Lower lobe of right lung (tissue), 2 donors: Measurements from ENCODE around the gene CD58. TPM values are rescaled to one million over a fixed set of nuclear protein-coding genes. Genes with fewer than 3 reads are reported as not detected.

Experiments used
- ATAC-seq, 2 donors: fragments of 200-7000 bp; cut with Tn5 transposase; one replicate each; pipeline ENCODE4 v1.9.1; 2020 to 2022; ENCODE audit warnings: mild to moderate bottlenecking in 2 of 2, moderate library complexity in 2 of 2
- DNase-seq: peaks from one replicate; pipeline ENCODE4 v3.0.0-alpha.2; 2020
- H3K27ac ChIP-seq: fragments of 200-600 bp; one replicate; pipeline ENCODE4 v1.8.0; 2022
- H3K27me3 ChIP-seq: fragments of 200-600 bp; one replicate; pipeline ENCODE4 v1.8.0; 2022; ENCODE audit warnings: low read depth
- H3K36me3 ChIP-seq: fragments of 200-600 bp; one replicate; pipeline ENCODE4 v1.8.0; 2022; ENCODE audit warnings: mild to moderate bottlenecking
- H3K4me1 ChIP-seq: fragments of 200-600 bp; one replicate; pipeline ENCODE4 v1.8.0; 2022
- H3K4me3 ChIP-seq: fragments of 200-600 bp; one replicate; pipeline ENCODE4 v1.8.0; 2022; ENCODE audit warnings: mild to moderate bottlenecking
- H3K9me3 ChIP-seq: fragments of 200-600 bp; one replicate; pipeline ENCODE4 v1.8.0; 2022
- CTCF ChIP-seq: fragments of 200-600 bp; IDR thresholded peaks from one replicate; pipeline ENCODE4 v1.8.0; 2022; ENCODE audit warnings: antibody characterized with exemption, mild to moderate bottlenecking
- intact Hi-C: fragments of 100-400 bp; cut with DNase I; formaldehyde crosslinking; loops from one replicate; pipeline ENCODE4 v1.11.0; 2022
- total RNA-seq: library from RNA; stranded (reverse); fragmentation: NEBNext Ultra II Directional; extraction: Animal tissue kit (Norgen Biotek cat#: 25700); gene quantifications from one replicate; pipeline ENCODE4 v1.2.1, GENCODE V29; 2021
- donor health status: DM: no; HTN: yes; CAD: no; lungs with severe emphysema.

The CD58 gene
- total RNA-seq, 1 donor from 2014 or later = 39.5 TPM

- no peak overlapping the region for H3K4me3 ChIP-seq
- DNase-seq = no peak
- no peak for ATAC-seq
- intact Hi-C loops = no loop called here
- peaks cover 23% of the 10 kb centered on the region for H3K36me3 ChIP-seq
- peaks cover 9% of the 10 kb centered on the region for H3K4me1 ChIP-seq
- H3K27ac ChIP-seq = no peak overlapping the region
- TF ChIP-seq CTCF = no peak
- H3K9me3 ChIP-seq = no peaks in the 10 kb centered on the region
- H3K27me3 ChIP-seq = no peaks in the 10 kb centered on the region
These were observed 24.4 kb downstream of the CD58 start for GRCh38 chr1:116546354-116546977.

GRCh38 chr1:116545359-116545705, 25.5 kb downstream of the CD58 start:
- Histone ChIP-seq H3K4me3 (no peak overlapping the region), H3K9me3 (no peaks in the 10 kb centered on the region), H3K27ac (no peak overlapping the region), H3K4me1 (peaks cover 14% of the 10 kb centered on the region), H3K36me3 (peaks cover 26% of the 10 kb centered on the region), H3K27me3 (no peaks in the 10 kb centered on the region)
- no peak for TF ChIP-seq CTCF
- intact Hi-C loops = no loop called here
- DNase-seq = no peak
- no peak for ATAC-seq

GRCh38 chr1:116544588-116545358, 26.1 kb downstream of the CD58 start:
- intact Hi-C loops = no loop called here
- no peaks in the 10 kb centered on the region for H3K9me3 ChIP-seq
- no peak overlapping the region for H3K27ac ChIP-seq
- TF ChIP-seq CTCF = no peak
- ATAC-seq (no peak), DNase-seq (no peak)
- H3K4me3 ChIP-seq = no peak overlapping the region
- H3K27me3 ChIP-seq = no peaks in the 10 kb centered on the region
- peaks cover 14% of the 10 kb centered on the region for H3K4me1 ChIP-seq
- peaks cover 26% of the 10 kb centered on the region for H3K36me3 ChIP-seq

GRCh38 chr1:116540088-116540487, 30.7 kb downstream of the CD58 start:
- TF ChIP-seq CTCF = no peak
- Histone ChIP-seq H3K4me3 (no peak overlapping the region), H3K27me3 (no peaks in the 10 kb centered on the region), H3K9me3 (no peaks in the 10 kb centered on the region), H3K36me3 (peaks cover 45% of the 10 kb centered on the region), H3K4me1 (peaks cover 8% of the 10 kb centered on the region), H3K27ac (no peak overlapping the region)
- intact Hi-C loops = no loop called here
- ATAC-seq (no peak), DNase-seq (no peak)

- ATAC-seq = no peak
These were observed 32.3 kb downstream of the CD58 start for GRCh38 chr1:116538544-116538943.

More at GRCh38 chr1:116538544-116538943, 32.3 kb downstream of the CD58 start:
- H3K36me3 ChIP-seq = peaks cover 55% of the 10 kb centered on the region
- H3K4me1 ChIP-seq = peaks cover 8% of the 10 kb centered on the region
- no peaks in the 10 kb centered on the region for H3K9me3 ChIP-seq
- no peak for DNase-seq
- H3K27ac ChIP-seq = no peak overlapping the region
- no peaks in the 10 kb centered on the region for H3K27me3 ChIP-seq
- TF ChIP-seq CTCF = no peak
- intact Hi-C loops = no loop called here
- H3K4me3 ChIP-seq = no peak overlapping the region
